H1 (cell line): ENCODE data around the gene XRRA1.

Experiments
- CEBPB ChIP-seq: IDR thresholded peaks from 2 replicates; pipeline ENCODE4 v1.6.1; 2012; ENCODE audit warnings: low read depth, low read length
- CHD2 ChIP-seq: IDR thresholded peaks from 2 replicates; pipeline ENCODE4 v1.6.1; 2012; ENCODE audit warnings: low read length, improper control_type of control experiment
- CTCF ChIP-seq, 3 experiments: IDR thresholded peaks; 1 replicate in 2 of 3; 2 replicates in 1 of 3; pipeline versions ENCODE4 v1.5.1 to v1.6.1; 2011; ENCODE audit warnings: low read length in 3 of 3, mild to moderate bottlenecking in 3 of 3, inconsistent platforms in 2 of 3, low read depth in 1 of 3, moderate library complexity in 1 of 3; ENCODE audit not compliant: insufficient read depth in 1 of 3; ENCODE audit errors: control extremely low read depth in 1 of 3
- EZH2 ChIP-seq: fragments of 200-600 bp; sonication (generic); IDR thresholded peaks from 2 replicates; pipeline ENCODE4 v1.7.1; 2012; ENCODE audit warnings: low read depth, mild to moderate bottlenecking, moderate library complexity, low read length, inconsistent platforms; ENCODE audit not compliant: severe bottlenecking
- MAFK ChIP-seq: IDR thresholded peaks from 2 replicates; pipeline ENCODE4 v1.6.1; 2012; ENCODE audit warnings: low read depth, mild to moderate bottlenecking, improper control_type of control experiment, low read length
- POLR2AphosphoS5 ChIP-seq: IDR thresholded peaks from 2 replicates; pipeline ENCODE4 v1.6.1; 2011; ENCODE audit warnings: low read depth, low read length
- RAD21 ChIP-seq, 2 experiments: IDR thresholded peaks in 1 of 2; conservative IDR thresholded peaks in 1 of 2; 2 replicates each; pipeline ENCODE4 v1.6.1; 2011; ENCODE audit warnings: low read depth in 2 of 2, low read length in 2 of 2, improper control_type of control experiment in 1 of 2, inconsistent platforms in 1 of 2, mild to moderate bottlenecking in 1 of 2, moderate library complexity in 1 of 2
- RXRA ChIP-seq: IDR thresholded peaks from 2 replicates; pipeline ENCODE4 v1.6.1; 2011; ENCODE audit warnings: low read depth, mild to moderate bottlenecking, low read length, moderate library complexity; ENCODE audit not compliant: insufficient read depth
- SRF ChIP-seq: IDR thresholded peaks from 2 replicates; pipeline ENCODE4 v1.6.1; 2011; ENCODE audit warnings: mild to moderate bottlenecking, low read depth, low read length, moderate library complexity
- SUZ12 ChIP-seq: fragments of 200-600 bp; sonication (generic); IDR thresholded peaks from 2 replicates; pipeline ENCODE4 v1.6.1; 2012; ENCODE audit warnings: mild to moderate bottlenecking, inconsistent platforms, low read length, moderate library complexity, mixed read lengths
- TEAD4 ChIP-seq: IDR thresholded peaks from 2 replicates; pipeline ENCODE4 v1.6.1; 2012; ENCODE audit warnings: low read depth, low read length, inconsistent platforms, mixed read lengths
- YY1 ChIP-seq: IDR thresholded peaks from 2 replicates; pipeline ENCODE4 v1.6.1; 2011; ENCODE audit warnings: low read depth, mild to moderate bottlenecking, low read length
- ZNF274 ChIP-seq: IDR thresholded peaks from 2 replicates; pipeline ENCODE4 v1.7.0; 2012; ENCODE audit warnings: low read length, borderline replicate concordance; ENCODE audit errors: extremely low read depth

GRCh38 chr11:74818283-74818946 lies 130.5 kb downstream of the XRRA1 start:
- TF ChIP-seq POLR2AphosphoS5: no peak
- no peak for TF ChIP-seq RAD21 (IDR thresholded peaks at IDR 0.05 in 1 of 2, conservative IDR thresholded peaks at IDR 0.05 in 1 of 2; ENCODE audit: low read depth in 2 of 2, low read length in 2 of 2)
- TF ChIP-seq CTCF (IDR thresholded peaks at IDR 0.05; ENCODE audit: control extremely low read depth in 1 of 3, insufficient read depth in 1 of 3, low read depth in 1 of 3, low read length in 3 of 3): no peak
- TF ChIP-seq YY1: no peak
- TF ChIP-seq CEBPB: no peak
- no peak for TF ChIP-seq SRF
- no peak for TF ChIP-seq RXRA
- TF ChIP-seq EZH2: no peak
- TF ChIP-seq TEAD4: no peak
- TF ChIP-seq MAFK: no peak
- no peak for TF ChIP-seq SUZ12
- no peak for TF ChIP-seq ZNF274
- no peak for TF ChIP-seq CHD2
